ENCODE measurements around the gene UBXN11.

Gene UBXN11

GRCh38 chr1:26259005-26259404 is 47.4 kb downstream of the UBXN11 start:
- DNase-seq, result no peak

GRCh38 chr1:26257222-26257621 is 49.2 kb downstream of the UBXN11 start:
- DNase-seq, result no peak

- no peak for DNase-seq
These were observed 52.0 kb downstream of the UBXN11 start for GRCh38 chr1:26254404-26254803.

GRCh38 chr1:26252718-26253117 is 53.7 kb downstream of the UBXN11 start:
- DNase-seq, result no peak

- no peak for DNase-seq
These were observed 66.5 kb downstream of the UBXN11 start for GRCh38 chr1:26239936-26240335.

GRCh38 chr1:26237230-26237966 is 69.0 kb downstream of the UBXN11 start:
- no peak for DNase-seq

- DNase-seq, result no peak
These were observed 71.6 kb downstream of the UBXN11 start for GRCh38 chr1:26234644-26235370.

- peak; percentile 89 for DNase-seq
These were observed 72.4 kb downstream of the UBXN11 start, which contains the start of gene CEP85 for GRCh38 chr1:26233903-26234643. CEP85 (plus strand) TSS chr1:26234200; CDS start chr1:26239784, 5,584 bp downstream.

Measured in GOT3 (cell line).